M059J (cell line): ENCODE data around the gene ADI1. TPM values are rescaled to one million over a fixed set of nuclear protein-coding genes. Genes with fewer than 3 reads are reported as not detected.
"Not testable (repeated sequence)": the region's sequence is repeated elsewhere in the genome, so short reads cannot be mapped to it uniquely, and the experiment has no call there.

Experiments
- DNase-seq: peaks from one replicate; pipeline ENCODE4 v3.0.0-alpha.2; 2012; ENCODE audit warnings: low read depth
- total RNA-seq: library from RNA; depleted of rRNA; stranded (reverse); fragments of >200 nt; shearing (Covaris generic); gene quantifications from 2 replicates; pipeline ENCODE4 v1.2.3, GENCODE V29; 2014

Gene ADI1
- total RNA-seq, 1 experiment from 2014 or later, result 83.1 TPM

DNA sequence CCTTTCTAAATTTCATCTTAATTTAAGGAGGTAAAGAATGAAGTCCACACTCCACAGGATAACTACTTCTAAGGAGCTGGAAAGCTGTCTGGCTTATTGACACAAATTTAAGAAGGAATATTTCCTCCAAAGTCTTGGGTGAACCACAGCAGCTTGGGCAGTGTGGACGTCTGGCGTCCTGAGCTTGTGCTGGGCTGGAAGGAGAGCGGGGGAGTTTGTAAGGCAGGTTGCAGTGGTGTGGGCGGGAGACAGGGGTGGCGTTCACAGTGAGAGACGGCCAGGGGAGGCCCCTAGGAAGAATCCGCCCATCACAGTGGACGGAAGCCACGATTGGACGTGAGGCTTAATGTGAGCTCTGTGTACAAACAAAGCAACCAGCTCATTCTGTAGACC lies 25.7 kb downstream of the ADI1 start:
- no peak for DNase-seq

DNA sequence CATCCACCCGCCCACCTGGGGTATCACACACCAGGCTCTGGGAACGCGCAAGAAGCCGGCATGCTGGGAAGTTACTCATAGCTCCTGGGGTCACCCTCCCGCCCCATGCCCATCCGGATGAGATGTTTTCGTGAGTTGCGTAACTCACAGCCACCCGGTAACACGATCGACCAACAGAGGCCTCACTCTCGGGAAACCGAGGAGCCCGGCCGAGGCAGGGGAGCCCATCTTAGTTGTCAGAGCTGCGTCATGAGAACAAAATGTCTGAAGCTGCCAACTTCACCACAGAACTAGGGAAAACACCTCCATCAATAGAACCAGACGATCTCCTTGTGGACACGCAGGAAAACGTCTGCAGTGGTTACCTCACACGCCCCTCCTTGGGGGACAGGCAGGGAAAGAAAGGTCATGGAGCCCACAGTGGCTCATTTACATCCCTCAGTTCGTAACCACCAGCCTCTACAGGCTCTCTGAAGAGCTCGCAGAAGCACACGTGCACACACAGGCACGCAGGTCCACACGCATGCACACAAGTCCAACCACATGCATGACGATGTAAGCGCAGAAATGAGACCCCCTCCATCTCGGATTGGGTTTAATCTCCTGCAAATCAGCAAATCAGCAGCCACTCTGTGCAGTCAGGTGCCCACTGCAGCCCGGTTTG lies 26.2 kb downstream of the ADI1 start:
- DNase-seq, result no peak

DNA sequence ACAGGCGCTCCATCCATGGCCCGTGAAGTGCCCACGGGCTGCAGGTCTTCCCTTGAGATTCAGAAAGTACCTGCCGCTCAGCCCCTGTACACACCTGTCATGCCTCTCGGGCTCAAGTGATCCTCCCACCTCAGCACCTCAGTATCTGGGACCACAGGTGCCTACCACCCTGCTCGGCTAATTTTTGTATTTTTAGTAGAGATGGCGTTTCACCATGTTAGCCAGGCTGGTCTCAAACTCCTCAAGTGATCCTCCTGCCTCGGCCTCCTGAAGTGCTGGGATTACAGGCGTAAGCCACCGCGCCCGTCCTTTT lies 26.9 kb downstream of the ADI1 start:
- not testable (repeated sequence) for DNase-seq

DNA sequence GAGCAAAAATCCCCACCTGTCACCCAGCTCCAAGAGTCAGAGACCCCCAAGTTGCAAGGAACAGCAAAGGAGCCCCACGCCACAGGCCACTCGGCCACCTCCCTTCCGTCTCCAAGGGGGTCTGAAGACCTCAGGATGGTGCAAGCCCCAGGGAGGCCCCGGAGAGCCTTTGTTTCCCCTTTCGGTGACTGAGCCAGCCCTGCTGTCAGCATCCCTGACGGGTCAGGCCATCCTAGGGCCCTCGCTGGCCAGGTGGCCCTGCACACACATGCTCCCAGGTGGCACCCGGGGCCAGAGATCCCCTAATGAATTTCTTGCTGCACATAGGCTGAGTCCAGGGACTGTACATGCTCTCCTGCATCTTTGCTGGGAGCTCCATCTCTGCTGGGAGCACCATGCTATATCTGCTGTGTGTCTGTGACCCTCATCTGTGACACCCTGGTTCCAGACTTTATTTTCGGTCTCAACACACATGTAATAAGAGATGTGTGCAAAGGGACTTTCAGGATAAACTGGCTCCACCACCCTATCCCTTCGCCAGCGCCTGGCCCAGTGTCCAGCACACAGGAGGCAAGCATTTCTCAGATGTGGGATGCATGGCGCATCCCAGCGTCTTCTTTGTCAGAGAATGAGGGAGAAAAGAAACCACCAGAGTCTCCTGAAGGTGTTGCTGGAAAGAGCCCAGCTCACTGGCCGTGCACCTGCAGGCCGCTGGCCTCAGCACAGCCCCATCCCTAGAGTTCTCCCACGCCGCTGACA lies 27.4 kb downstream of the ADI1 start:
- no peak for DNase-seq

DNA sequence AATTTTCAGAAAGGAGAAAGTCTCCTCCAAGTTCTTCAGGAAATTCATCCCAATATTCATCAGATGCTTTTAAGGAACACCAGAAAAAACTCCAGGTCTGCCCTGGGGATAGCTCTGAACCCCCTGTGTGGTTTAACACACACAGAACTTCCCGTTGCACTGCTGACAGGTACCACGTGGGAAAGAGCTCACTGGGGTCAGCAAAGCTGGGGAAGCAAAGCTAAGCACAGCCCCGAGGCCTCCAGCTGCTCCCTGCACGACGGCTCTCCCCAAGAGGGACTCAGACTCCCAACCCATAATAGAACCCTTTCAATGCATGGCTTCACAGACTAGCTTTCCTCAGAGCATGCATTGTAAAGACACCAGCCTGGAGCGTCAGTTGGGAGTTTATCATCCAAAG lies 28.0 kb downstream of the ADI1 start:
- no peak for DNase-seq

DNA sequence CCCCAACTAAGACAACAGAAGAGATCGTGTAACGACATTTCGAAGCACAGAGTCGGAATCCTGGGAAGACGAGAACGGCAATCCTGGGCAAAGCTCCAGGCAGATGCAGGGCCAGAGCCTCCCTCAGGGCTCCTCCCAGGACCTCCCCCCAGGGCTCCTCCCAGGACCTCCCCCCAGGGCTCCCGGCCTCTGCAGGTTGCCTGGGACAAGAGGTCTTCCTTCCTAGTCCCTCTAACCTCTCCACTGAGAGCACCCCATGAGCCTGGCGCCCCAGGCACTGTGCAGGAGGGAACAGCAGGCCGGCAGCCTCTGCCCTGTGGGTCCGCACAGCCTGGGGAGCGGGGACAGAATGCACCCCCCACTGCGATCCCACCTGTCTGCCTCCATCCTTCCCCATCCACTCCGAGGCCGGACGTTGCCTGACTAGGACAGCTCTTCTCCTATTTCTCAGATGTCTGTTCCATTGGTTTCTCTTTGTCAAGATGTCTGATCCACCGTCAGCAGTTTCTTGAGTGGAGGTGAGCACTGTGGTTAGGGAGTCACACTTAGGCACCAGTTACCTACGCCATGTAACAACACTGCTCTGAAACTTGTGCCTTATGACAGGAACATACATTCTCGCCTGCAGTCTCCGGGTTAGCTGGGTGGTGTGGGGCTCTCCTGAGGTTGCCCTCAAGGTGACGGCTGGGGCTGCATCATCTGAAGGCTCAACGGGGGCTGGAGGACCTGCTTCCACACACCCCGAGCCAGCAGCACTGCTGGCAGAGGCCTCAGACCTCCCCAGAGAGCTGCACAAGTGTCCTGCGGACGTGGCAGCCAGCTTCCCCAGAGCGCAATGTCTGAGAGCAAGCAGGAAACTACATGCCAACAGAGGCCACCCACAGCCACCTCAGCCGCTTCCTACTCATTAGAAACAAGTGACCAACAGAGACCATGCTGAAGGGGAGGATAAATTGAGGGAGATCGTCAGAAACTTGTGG lies 28.9 kb downstream of the ADI1 start:
- no peak for DNase-seq

DNA sequence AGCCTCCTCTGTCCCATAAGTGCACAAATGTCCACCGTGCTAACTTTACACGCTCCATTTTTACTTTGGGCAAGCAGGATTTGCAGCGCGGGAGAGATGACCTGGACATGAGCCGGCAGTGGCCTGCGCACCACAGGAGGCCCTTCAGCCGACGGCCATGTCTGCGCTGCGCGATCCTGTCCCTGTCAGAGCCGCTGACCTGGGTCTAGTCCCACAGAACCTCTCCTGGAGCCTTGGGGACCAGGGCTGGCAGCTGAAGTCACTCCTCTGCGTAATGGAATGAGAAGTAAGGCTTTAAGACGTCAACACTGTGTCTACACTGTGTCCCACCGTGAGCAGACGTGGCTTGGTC lies 29.6 kb downstream of the ADI1 start:
- no peak for DNase-seq

DNA sequence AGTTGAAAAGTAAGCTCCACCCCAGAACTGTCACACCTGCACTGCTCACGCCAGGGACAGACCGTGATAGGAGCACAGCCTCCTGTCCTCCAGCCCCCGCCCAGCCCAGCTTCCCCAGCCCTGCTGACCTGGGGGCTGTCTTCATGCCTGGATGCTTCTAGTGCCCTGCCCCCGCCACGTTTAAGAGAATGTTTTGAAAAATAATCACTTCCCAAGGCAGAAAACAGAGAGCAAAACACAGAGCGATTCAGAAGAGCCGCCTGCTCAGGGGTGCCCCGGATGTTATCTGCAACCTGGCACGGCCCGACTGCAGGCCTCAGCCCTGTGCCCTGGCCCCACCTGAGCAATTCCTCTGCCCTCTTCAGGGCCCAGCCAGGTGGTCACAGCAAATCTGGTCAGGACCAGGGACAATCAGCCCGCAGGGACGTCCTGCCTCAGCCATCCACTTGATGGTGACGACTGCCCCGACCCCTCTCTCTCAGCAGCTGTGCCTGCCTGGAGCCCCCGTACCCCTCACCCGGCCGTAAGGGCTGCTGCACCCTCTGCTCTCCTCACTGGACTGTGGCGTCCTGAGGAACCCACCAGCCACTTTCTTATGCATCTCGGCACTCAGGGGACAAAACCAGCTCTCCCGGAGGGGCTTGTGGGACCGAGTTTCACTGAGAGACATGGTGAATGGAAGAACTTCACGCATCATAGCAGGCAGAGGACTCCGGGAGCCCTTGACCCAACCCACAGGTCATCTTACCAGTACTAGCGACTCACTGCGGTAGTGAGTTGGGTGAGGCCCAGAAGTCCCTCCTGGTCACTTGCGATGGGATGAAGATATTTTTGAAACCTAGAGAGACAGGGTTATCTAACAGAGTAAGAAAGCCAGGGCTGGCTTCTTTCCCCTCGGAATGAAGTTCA lies 30.2 kb downstream of the ADI1 start:
- no peak for DNase-seq

DNA sequence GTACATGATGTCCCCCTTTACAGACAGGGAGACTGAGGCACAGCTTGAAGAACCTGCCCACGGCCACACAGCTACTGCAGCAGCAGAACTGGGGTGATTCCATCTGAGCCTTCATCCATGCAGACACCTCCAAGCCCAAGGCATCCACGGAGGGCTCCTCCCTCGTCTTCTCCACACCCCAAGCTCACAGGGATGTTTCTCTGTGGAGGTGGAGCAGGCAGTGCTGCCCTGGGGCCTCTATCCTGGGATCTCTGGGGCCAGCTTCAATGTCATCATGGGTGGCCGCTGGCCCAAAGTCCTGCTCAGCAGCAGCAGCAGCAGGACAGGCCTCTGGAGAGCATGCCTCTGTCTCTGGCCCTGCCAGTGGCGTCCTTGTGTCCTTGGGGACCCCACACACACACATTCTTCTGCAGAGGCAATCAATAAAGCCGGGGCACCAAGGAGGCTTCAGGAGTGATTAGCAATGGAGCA lies 31.2 kb downstream of the ADI1 start:
- DNase-seq, result no peak

DNA sequence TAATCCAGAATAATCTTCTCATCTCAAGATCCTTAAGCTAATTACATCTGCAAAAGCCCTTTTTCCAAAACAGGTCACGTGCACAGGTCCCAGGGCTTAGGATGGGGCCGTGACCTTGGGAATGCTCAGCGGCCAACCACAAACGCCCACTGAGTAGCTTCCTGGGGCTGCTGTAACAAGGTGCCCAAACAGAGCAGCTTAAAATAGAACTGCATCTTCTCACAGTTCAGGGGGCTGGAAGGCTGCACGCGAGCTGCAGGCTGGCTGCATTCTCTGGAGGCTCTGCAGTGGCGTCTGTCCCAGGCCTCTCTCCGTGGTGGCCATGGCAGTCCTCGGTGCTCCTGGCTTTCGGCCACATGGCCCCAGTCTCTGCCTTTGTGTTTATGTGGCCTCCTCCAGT lies 31.9 kb downstream of the ADI1 start:
- DNase-seq, result no peak

DNA sequence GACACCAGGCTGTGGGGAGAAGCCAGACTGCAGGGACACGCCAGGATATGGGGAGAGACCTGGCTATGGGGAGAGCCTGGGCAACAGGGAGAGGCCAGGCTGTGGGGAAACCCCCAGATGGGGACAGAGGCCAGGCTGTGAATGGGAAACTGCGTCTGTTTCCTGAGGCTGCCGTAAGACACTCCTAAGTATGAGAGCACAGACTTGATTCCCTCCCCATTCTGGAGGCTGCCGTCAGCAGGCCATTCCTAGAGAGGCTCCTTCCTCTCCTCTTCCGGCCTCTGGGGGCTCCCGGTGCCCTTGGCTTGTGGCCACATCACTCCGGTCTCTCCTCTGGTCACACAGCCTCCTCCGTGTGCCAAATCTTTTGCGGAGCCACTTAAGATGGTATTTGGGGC lies 32.3 kb downstream of the ADI1 start:
- DNase-seq, result no peak

DNA sequence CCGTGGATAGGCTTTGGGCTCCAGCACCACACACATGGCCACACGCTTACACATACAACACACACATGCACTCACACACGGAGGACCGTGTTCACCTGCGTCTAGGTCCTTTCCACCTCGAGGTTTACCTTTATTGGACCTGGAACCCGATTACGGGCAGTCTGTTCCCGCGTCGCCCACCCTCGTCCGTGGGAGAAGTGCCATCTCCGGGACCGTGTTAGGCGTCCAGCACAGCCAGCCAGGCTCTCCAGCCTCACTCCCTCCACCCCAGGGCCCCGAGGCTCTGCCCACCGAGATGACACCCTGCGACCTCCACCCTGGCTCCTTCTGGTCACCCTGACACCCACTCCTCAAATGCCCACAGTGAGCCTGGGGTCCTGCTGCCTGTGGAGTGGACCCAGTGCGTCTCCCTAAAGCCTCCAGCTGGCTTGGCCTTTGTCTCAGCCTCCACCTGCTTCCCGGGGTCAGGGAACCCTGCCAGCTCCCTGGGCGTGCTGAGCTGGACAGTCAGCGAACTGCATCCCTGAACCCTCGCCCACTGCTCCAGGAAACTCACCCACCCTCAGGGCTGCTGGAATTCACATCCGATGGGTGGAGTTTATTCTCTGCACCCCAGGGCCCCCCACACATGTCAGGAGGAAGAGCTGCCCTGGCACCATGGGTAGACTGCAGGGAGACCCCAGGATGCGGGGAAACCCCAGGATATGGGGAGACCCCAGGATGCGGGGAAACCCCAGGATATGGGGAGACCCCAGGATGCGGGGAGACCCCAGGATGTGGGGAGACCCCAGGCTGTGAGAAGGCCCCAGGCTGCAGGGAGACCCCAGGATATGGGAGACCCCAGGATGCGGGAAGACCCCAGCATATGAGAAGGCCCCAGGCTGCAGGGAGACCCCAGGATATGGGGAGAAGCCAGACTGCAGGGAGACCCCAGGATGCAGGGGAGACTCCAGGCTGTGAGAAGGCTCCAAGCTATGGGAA lies 33.0 kb downstream of the ADI1 start:
- no peak for DNase-seq

DNA sequence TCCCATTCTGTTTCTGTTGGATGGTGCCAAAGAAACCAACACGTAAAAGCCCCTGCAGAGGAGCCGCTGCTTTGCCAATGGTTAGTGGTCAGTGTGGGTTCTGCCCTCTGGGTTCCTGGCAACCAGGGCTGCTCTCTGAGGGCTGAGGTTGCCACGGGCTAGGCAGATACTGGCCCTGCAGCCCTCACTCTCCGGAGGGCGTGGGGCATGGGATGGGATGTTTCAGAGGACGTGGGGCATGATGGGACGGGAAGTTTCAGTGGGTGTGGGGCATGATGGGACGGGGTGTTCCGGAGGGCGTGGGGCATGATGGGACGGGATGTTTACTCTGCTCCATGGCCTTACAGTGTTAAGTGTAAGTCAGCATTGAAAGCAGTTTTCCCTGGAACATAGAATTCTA lies 34.2 kb downstream of the ADI1 start:
- DNase-seq, result no peak

DNA sequence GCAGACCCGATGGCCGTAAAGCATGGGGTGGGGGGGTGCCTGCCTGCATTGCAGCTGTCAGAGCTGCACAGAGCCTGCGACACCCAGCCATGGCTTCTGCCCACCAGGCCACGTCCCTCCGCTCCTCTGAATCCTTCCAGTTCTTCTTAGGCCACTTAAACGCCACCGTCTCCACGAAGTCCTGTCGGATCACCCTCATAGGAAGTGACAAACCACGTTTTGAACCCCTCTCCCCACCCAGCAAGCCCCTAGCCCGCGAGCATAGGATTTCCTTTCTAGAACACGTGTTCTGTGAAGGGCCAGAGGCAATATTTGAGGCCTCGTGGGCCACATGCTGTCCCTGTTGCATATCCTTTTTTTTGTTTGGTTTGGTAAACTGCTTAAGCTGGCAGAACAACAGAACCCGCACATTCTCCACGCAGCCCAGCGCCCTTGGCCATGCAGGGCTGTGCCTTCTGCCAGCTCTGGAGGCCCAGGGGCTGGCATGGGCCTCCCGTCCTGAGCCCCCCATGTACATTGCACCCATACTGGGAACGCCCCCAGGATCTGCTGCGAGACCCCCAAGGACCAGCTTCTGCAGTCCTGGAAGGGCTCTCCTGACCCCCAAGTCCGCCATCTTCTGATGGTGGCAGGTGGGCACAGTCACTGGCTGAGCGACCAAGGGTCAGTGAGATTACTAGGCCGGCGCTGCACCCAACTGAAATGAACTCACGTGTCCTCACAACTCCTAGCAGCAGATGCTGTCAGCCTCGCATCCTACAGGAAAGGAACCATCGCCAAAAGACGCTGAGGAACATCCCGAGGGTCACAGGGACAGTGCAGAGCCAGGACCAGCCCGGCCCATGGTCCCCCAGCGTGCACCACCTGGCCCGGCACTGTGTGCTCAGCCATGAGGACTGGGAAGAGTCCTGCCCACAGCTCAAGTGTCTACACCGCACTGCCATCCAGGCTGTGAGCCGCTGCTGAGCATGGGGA lies 35.1 kb downstream of the ADI1 start:
- DNase-seq, result no peak

DNA sequence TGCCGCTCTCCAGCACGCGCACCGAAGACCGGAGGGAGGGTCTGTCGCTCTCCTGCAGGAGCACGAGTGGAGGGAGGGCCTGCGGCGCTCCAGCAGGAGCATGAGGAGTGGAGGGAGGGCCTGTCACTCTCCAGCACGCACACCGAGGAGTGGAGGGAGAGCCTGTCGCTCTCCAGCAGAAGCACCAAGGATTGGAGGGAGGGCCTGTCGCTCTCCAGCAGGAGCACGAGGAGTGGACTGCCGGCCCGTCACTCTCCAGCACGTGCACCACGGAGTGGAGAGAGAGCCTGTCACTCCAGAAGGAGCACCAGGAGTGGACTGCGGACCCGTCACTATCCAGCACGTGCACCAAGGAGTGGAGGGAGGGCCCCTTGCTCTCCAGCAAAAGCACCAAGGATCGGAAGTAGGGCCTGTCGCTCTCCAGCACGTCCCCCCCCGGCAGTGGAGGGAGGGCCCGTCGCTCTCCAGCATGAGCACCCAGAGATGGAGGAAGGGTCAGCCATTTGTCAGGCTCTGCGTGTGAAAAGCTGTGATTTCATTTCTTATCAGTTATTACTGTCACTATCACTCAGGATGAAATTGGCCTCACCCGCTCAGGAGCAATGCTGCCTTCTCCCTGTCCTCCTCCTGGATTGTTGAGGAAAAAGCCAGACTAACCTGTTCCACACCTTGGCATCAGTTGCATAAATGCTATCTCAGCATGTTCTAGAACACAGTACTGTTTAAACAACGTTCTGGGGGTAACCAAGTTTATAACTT lies 35.9 kb downstream of the ADI1 start:
- no peak for DNase-seq

DNA sequence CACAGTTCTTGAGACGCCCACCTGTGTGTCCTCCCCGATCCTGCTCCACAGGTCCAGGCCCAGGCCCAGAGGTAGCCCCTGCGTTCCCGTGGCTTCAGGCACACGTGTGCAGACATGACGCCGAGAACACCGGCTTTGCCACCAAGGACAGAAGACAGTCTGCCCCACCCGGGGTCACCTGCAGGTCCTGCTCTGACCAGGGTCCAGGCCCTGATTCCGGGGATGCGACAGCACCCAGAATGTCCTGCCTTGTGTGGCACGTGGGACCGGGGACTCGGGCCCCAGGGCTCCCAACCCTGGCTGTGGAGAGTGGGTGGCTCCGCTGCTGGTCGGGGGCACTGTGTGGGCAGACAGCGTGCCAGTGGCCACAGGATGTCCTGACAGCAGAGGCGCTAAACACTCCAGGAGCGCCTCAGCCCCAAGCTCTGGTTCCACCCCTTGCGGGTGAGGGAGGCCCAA lies 36.9 kb downstream of the ADI1 start:
- no peak for DNase-seq

DNA sequence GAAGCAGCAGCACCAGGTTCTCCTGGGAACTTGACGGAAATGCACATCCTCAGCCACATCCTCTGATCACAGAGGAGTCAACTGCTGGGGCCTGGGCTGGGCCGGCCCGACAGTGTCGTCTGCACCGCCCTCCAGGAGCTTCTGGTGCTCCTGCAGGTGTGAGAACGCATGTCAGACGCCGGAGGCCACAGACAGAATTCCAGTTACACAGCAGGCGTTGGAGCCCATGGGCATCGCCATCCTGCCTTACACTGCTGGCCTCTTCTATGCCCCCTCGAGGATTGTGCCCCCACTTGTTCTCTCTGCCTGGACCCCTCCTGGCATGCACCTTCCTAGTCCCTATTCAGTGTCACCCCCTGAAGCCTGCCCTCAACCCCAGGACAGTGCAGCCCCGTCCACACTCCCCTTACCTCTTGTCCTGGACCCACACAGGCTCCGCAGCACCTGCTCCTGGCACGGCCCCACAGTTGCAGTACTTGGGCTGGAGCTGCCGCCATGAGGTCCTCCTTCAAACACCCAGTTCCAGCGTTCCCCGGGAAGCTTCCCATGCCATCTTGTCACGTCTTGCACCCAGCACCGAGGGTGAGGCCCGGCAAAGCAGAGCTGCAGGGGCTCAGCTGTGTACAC lies 37.5 kb downstream of the ADI1 start:
- DNase-seq, result no peak

DNA sequence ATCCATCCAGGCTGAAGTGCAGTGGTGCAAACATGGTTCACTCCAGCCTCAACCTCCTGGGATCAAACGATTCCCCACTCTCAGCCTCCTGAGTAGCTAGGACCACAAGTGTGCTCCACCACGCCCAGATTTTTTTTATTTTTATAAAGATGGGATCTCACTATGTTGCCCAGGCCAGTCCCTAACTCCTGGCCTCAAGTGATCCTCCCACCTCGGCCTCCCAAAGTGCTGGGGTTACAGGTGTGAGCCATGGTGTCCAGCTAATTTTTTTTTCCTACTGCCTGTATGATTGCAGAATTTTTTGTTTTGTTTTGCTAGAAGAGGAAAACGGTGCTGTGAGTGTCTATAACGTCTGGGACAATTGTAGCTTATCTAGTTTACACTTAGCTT lies 38.3 kb downstream of the ADI1 start:
- DNase-seq, result no peak
